HEK293 (cell line): ENCODE results near the gene HOOK1.
A peak's percentile ranks its signal among the peaks of the same experiment; 100 is the strongest.

Experiments used
- CTCF ChIA-PET: fragments of 350-600 bp; formaldehyde crosslinking; extraction: SDS; loops from one replicate; lab custom pipeline; 2021; ENCODE audit warnings: antibody characterized with exemption; lab: Yijun Ruan, JAX
- POLR2A ChIA-PET: fragments of 300-600 bp; formaldehyde crosslinking; extraction: SDS; loops from one replicate; lab custom pipeline; 2020; ENCODE audit warnings: antibody characterized with exemption, inconsistent platforms; lab: Yijun Ruan, JAX
- H3K27ac ChIP-seq: fragments of 200-500 bp; sonication (Bioruptor generic); 2 replicates; pipeline ENCODE4 v1.5.1; 2014; ENCODE audit warnings: low read depth, low read length, control low read depth, inconsistent platforms; ENCODE audit errors: extremely low read depth
- H3K36me3 ChIP-seq, 2 experiments: fragments of 200-500 bp in 1 of 2; sonication (Bioruptor generic) in 1 of 2; 1 replicate in 1 of 2; 2 replicates in 1 of 2; pipeline ENCODE4 v1.5.1; 2014 to 2017; ENCODE audit warnings: inconsistent platforms in 2 of 2, low read length in 2 of 2; ENCODE audit not compliant: control insufficient read depth in 2 of 2, insufficient read depth in 1 of 2
- H3K4me1 ChIP-seq: fragments of 200-500 bp; sonication (Bioruptor generic); 2 replicates; pipeline ENCODE4 v1.5.1; 2014; ENCODE audit warnings: mild to moderate bottlenecking, low read length, inconsistent platforms; ENCODE audit not compliant: control insufficient read depth, insufficient read depth
- H3K4me3 ChIP-seq: 2 replicates; pipeline ENCODE4 v1.5.1; 2011; ENCODE audit warnings: low read depth, mild to moderate bottlenecking, control low read depth, low read length, moderate library complexity
- H3K9me3 ChIP-seq: fragments of 200-500 bp; sonication (Bioruptor generic); 2 replicates; pipeline ENCODE4 v1.5.1; 2014; ENCODE audit warnings: low read depth, low read length, inconsistent platforms; ENCODE audit not compliant: control insufficient read depth, insufficient read depth
- BCL6B ChIP-seq: fragments of 450-650 bp; formaldehyde crosslinking; IDR thresholded peaks from 2 replicates; pipeline ENCODE4 v1.5.1; 2017; ENCODE audit warnings: missing biosample characterization, missing genetic modification characterization
- EGR2 ChIP-seq: fragments of 450-650 bp; formaldehyde crosslinking; IDR thresholded peaks from 2 replicates; pipeline ENCODE4 v1.5.1; 2016; ENCODE audit warnings: low read depth, missing biosample characterization, missing genetic modification characterization
- FEZF1 ChIP-seq: fragments of 450-650 bp; formaldehyde crosslinking; IDR thresholded peaks from 2 replicates; pipeline ENCODE4 v1.5.1; 2016; ENCODE audit warnings: missing biosample characterization, missing genetic modification characterization
- GFI1B ChIP-seq: fragments of 450-650 bp; formaldehyde crosslinking; IDR thresholded peaks from 2 replicates; pipeline ENCODE4 v1.5.1; 2016; ENCODE audit warnings: missing biosample characterization, missing genetic modification characterization
- GLIS1 ChIP-seq: fragments of 450-650 bp; formaldehyde crosslinking; IDR thresholded peaks from 2 replicates; pipeline ENCODE4 v1.5.1; 2016; ENCODE audit warnings: missing biosample characterization, missing genetic modification characterization
- MEIS1 ChIP-seq: sonication (generic); formaldehyde crosslinking; IDR thresholded peaks from 2 replicates; pipeline ENCODE4 v1.8.1; 2022; ENCODE audit warnings: missing genetic modification reagents, mild to moderate bottlenecking, borderline replicate concordance
- PBX3 ChIP-seq: sonication (generic); formaldehyde crosslinking; IDR thresholded peaks from 2 replicates; pipeline ENCODE4 v1.8.1; 2022; ENCODE audit warnings: mild to moderate bottlenecking, moderate library complexity, missing genetic modification reagents
- SP3 ChIP-seq: fragments of 450-650 bp; formaldehyde crosslinking; IDR thresholded peaks from 2 replicates; pipeline ENCODE4 v1.5.1; 2016; ENCODE audit warnings: missing biosample characterization, missing genetic modification characterization
- SP7 ChIP-seq: fragments of 450-650 bp; formaldehyde crosslinking; IDR thresholded peaks from 2 replicates; pipeline ENCODE4 v1.5.1; 2016; ENCODE audit warnings: missing biosample characterization, missing genetic modification characterization
- TRIM28 ChIP-seq: IDR thresholded peaks from 2 replicates; pipeline ENCODE4 v1.6.1; 2011; ENCODE audit warnings: low read length, control low read depth, borderline replicate concordance
- ZNF112 ChIP-seq: fragments of 450-650 bp; formaldehyde crosslinking; IDR thresholded peaks from 2 replicates; pipeline ENCODE4 v1.5.0; 2017; ENCODE audit warnings: missing biosample characterization, missing genetic modification characterization
- ZNF146 ChIP-seq: fragments of 450-650 bp; formaldehyde crosslinking; IDR thresholded peaks from 2 replicates; pipeline ENCODE4 v1.5.1; 2016; ENCODE audit warnings: missing biosample characterization, missing genetic modification characterization
- ZNF155 ChIP-seq: fragments of 450-650 bp; formaldehyde crosslinking; IDR thresholded peaks from 2 replicates; pipeline ENCODE4 v1.5.1; 2016; ENCODE audit warnings: missing biosample characterization, missing genetic modification characterization
- ZNF184 ChIP-seq: fragments of 450-650 bp; IDR thresholded peaks from 2 replicates; pipeline ENCODE4 v1.5.1; 2018; ENCODE audit warnings: missing biosample characterization, mild to moderate bottlenecking, missing genetic modification characterization
- ZNF19 ChIP-seq: fragments of 450-650 bp; formaldehyde crosslinking; IDR thresholded peaks from 2 replicates; pipeline ENCODE4; 2016; ENCODE audit warnings: missing biosample characterization, missing genetic modification characterization, low read depth
- ZNF202 ChIP-seq: fragments of 450-650 bp; formaldehyde crosslinking; IDR thresholded peaks from 2 replicates; pipeline ENCODE4 v1.5.1; 2016; ENCODE audit warnings: missing biosample characterization, missing genetic modification characterization, borderline replicate concordance
- ZNF23 ChIP-seq: fragments of 450-650 bp; formaldehyde crosslinking; IDR thresholded peaks from 2 replicates; pipeline ENCODE4 v1.5.1; 2016; ENCODE audit warnings: missing biosample characterization, missing genetic modification characterization, borderline replicate concordance
- ZNF350 ChIP-seq: fragments of 450-650 bp; formaldehyde crosslinking; IDR thresholded peaks from 2 replicates; pipeline ENCODE4 v1.5.0; 2017; ENCODE audit warnings: missing biosample characterization, mild to moderate bottlenecking, missing genetic modification characterization
- ZNF366 ChIP-seq: fragments of 450-650 bp; formaldehyde crosslinking; conservative IDR thresholded peaks from 2 replicates; pipeline ENCODE4 v1.5.1; 2016; ENCODE audit warnings: missing biosample characterization, missing genetic modification characterization
- ZNF394 ChIP-seq: fragments of 450-650 bp; formaldehyde crosslinking; IDR thresholded peaks from 2 replicates; pipeline ENCODE4 v1.5.1; 2016; ENCODE audit warnings: missing biosample characterization, missing genetic modification characterization, mild to moderate bottlenecking, moderate library complexity, borderline replicate concordance
- ZNF529 ChIP-seq: fragments of 450-650 bp; formaldehyde crosslinking; IDR thresholded peaks from 2 replicates; pipeline ENCODE4 v1.5.1; 2017; ENCODE audit warnings: missing genetic modification characterization, missing biosample characterization; ENCODE audit not compliant: insufficient replicate concordance
- ZNF555 ChIP-seq: fragments of 450-650 bp; formaldehyde crosslinking; conservative IDR thresholded peaks from 2 replicates; pipeline ENCODE4 v1.5.1; 2017; ENCODE audit warnings: missing biosample characterization, mild to moderate bottlenecking, missing genetic modification characterization, inconsistent platforms
- ZNF571 ChIP-seq: fragments of 450-650 bp; formaldehyde crosslinking; IDR thresholded peaks from 2 replicates; pipeline ENCODE4 v1.5.0; 2017; ENCODE audit warnings: missing biosample characterization, missing genetic modification characterization
- ZNF585B ChIP-seq: fragments of 450-650 bp; formaldehyde crosslinking; IDR thresholded peaks from 2 replicates; pipeline ENCODE4 v1.5.1; 2016; ENCODE audit warnings: missing biosample characterization, missing genetic modification characterization
- ZNF600 ChIP-seq: fragments of 450-650 bp; formaldehyde crosslinking; IDR thresholded peaks from 2 replicates; pipeline ENCODE4 v1.5.1; 2016; ENCODE audit warnings: missing biosample characterization, missing genetic modification characterization
- ZNF610 ChIP-seq: fragments of 450-650 bp; formaldehyde crosslinking; IDR thresholded peaks from 2 replicates; pipeline ENCODE4 v1.5.1; 2016; ENCODE audit warnings: missing biosample characterization, missing genetic modification characterization, borderline replicate concordance
- ZNF626 ChIP-seq: fragments of 450-650 bp; sonication (Bioruptor Pico); formaldehyde crosslinking; IDR thresholded peaks from 2 replicates; pipeline ENCODE4 v1.5.1; 2018; ENCODE audit warnings: missing biosample characterization, missing genetic modification characterization, inconsistent platforms
- ZNF629 ChIP-seq: fragments of 450-650 bp; formaldehyde crosslinking; IDR thresholded peaks from 2 replicates; pipeline ENCODE4 v1.5.1; 2017; ENCODE audit warnings: missing biosample characterization, missing genetic modification characterization
- ZNF654 ChIP-seq: fragments of 450-650 bp; formaldehyde crosslinking; IDR thresholded peaks from 2 replicates; pipeline ENCODE4 v1.5.1; 2016; ENCODE audit warnings: low read depth, missing biosample characterization, missing genetic modification characterization
- ZNF792 ChIP-seq: fragments of 450-650 bp; formaldehyde crosslinking; IDR thresholded peaks from 2 replicates; pipeline ENCODE4 v1.5.1; 2016; ENCODE audit warnings: missing biosample characterization, missing genetic modification characterization
- TF ChIP-seq, protein P1 (sequence below): fragments of 450-650 bp; formaldehyde crosslinking; IDR thresholded peaks from 2 replicates; pipeline ENCODE4 v1.5.1; 2016; ENCODE audit warnings: missing biosample characterization, missing genetic modification characterization

The HOOK1 gene

GRCh38 chr1:59805554-59805953 lies 9.2 kb upstream of the HOOK1 start:
- ChIA-PET POLR2A (interaction anchor here (1.4 kb wide), 1 partner anchor 9 kb away, joined by 5 read pairs; the partner anchor contains the start of gene HOOK1), CTCF (no interaction called here)
- H3K36me3 ChIP-seq, result no peaks in the 10 kb centered on the region

DNA sequence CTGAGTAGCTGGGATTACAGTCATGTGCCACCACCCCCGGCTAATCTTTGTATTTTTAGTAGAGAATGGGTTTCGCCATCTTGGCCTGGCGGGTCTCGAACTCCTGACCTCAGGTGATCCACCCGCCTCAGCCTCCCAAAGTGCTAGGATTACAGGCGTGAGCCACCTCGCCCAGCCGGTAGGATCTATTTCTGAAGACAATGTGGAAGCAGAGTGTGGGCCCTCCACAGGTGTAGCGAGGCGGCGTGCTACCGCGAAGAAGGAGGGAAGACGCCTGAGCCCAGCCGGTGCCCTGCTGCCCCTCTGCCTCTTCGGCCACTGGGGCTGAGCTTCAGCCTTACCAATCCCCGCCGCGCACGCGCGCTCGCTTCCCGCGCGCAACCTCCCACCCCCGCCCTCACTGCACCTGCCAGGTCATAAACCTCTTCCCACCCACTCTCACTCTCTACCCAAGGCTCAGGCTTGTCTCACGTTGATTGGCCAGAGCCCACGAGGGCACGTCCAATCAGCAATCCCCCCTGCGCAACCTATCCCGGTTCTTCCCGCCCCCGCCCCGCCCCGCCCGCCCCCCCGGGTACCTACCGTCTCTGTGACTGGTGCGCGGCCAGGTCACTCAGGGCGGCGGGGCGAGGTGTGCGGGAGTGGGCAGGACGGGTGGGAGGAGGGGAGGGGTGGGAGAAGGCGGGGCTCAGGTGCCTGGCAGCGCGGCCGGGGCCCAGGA lies 409 bp upstream of the HOOK1 start:
- no peaks in the 10 kb centered on the region for H3K36me3 ChIP-seq
- no peak overlapping the region; the same call in 1 of the 2 replicates for H3K27ac ChIP-seq
- CTCF ChIA-PET, result no interaction called here
- peaks cover 7% of the 10 kb centered on the region for H3K4me1 ChIP-seq
- no peaks in the 10 kb centered on the region for H3K9me3 ChIP-seq
- H3K4me3 ChIP-seq, result peak overlapping the region; percentile 89
- POLR2A ChIA-PET, result interaction anchor here (0.6 to 1.6 kb wide), 8 partner anchors 9 to 1031 kb away, joined by 3 to 5 read pairs (median 3); partner anchors contain the start of gene JUN
- TF ChIP-seq ZNF366 (tag by site-specific recombination) (peak; percentile 88), ZNF19 (tag by site-specific recombination) (no peak), MEIS1 (no peak), SP7 (tag by site-specific recombination) (peak; percentile 78), ZNF155 (no peak), ZNF146 (tag by site-specific recombination) (no peak), ZNF112 (tag by site-specific recombination) (no peak), ZNF654 (tag by site-specific recombination) (no peak), GFI1B (tag by site-specific recombination) (no peak), EGR2 (tag by site-specific recombination) (peak; percentile 90), BCL6B (tag by site-specific recombination) (no peak), SP3 (tag by site-specific recombination) (peak; percentile 92), GLIS1 (tag by site-specific recombination) (no peak; the same call in 1 of the 2 replicates), ZNF184 (tag by site-specific recombination) (no peak), ZNF629 (tag by site-specific recombination) (peak; percentile 42; the same call in 1 of the 2 replicates), ZNF555 (tag by site-specific recombination) (no peak), ZNF394 (tag by site-specific recombination) (peak; percentile 59; the same call in 1 of the 2 replicates), ZNF610 (tag by site-specific recombination) (0 out of 2 replicates have a peak, but pooled peaks have one; percentile 63), ZNF529 (no peak), ZNF571 (tag by site-specific recombination) (no peak), FEZF1 (tag by site-specific recombination) (no peak), ZNF792 (peak; percentile 52; the same call in 1 of the 2 replicates), ZNF585B (tag by site-specific recombination) (no peak), ZNF600 (tag by site-specific recombination) (no peak; the same call in 1 of the 2 replicates), PBX3 (CRISPR knock-in tag) (no peak), ZNF350 (tag by site-specific recombination) (no peak), ZNF202 (no peak), ZNF626 (tag by site-specific recombination) (no peak), ZNF23 (tag by site-specific recombination) (no peak)
- TF ChIP-seq, protein P1, sequence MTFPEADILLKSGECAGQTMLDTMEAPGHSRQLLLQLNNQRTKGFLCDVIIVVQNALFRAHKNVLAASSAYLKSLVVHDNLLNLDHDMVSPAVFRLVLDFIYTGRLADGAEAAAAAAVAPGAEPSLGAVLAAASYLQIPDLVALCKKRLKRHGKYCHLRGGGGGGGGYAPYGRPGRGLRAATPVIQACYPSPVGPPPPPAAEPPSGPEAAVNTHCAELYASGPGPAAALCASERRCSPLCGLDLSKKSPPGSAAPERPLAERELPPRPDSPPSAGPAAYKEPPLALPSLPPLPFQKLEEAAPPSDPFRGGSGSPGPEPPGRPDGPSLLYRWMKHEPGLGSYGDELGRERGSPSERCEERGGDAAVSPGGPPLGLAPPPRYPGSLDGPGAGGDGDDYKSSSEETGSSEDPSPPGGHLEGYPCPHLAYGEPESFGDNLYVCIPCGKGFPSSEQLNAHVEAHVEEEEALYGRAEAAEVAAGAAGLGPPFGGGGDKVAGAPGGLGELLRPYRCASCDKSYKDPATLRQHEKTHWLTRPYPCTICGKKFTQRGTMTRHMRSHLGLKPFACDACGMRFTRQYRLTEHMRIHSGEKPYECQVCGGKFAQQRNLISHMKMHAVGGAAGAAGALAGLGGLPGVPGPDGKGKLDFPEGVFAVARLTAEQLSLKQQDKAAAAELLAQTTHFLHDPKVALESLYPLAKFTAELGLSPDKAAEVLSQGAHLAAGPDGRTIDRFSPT (tag by site-specific recombination), result peak; percentile 98

More at GRCh38 chr1:59805554-59805953, 9.2 kb upstream of the HOOK1 start:
- Histone ChIP-seq H3K4me1 (no peaks in the 10 kb centered on the region), H3K27ac (no peak overlapping the region), H3K9me3 (no peaks in the 10 kb centered on the region), H3K4me3 (no peak overlapping the region)
- no peak for TF ChIP-seq TRIM28
